Thoracic aorta (tissue), 2 donors: ENCODE measurements around the gene PTPRN2. TPM values are rescaled to one million over a fixed set of nuclear protein-coding genes. Genes with fewer than 3 reads are reported as not detected.

Experiments used
- ATAC-seq: fragments of 150-250 bp; one replicate; pipeline ENCODE4 v1.8.0; 2017; ENCODE audit warnings: low read depth; ENCODE audit not compliant: insufficient number of reproducible peaks, low FRiP score
- DNase-seq: peaks from one replicate; pipeline ENCODE4 v3.0.0-alpha.2; 2020; ENCODE audit warnings: low spot score
- H3K27ac ChIP-seq, 2 donors: fragments of 200-600 bp; sonication (generic); 1 replicate in 1 of 2; 2 replicates in 1 of 2; pipeline ENCODE4 v1.5.1; 2016; ENCODE audit warnings: mild to moderate bottlenecking in 2 of 2, moderate library complexity in 2 of 2
- H3K27me3 ChIP-seq: fragments of 200-600 bp; sonication (generic); replicated peaks from 2 replicates; pipeline ENCODE4 v1.6.0; 2016; ENCODE audit warnings: mild to moderate bottlenecking; ENCODE audit not compliant: insufficient read depth
- H3K36me3 ChIP-seq: fragments of 200-600 bp; sonication (generic); one replicate; pipeline ENCODE4 v1.5.1; 2016
- H3K4me1 ChIP-seq, 2 donors: fragments of 200-600 bp; sonication (generic); 1 replicate in 1 of 2; 2 replicates in 1 of 2; pipeline versions ENCODE4 v1.5.1 to v1.6.0; 2016; ENCODE audit warnings: low read depth in 2 of 2, mild to moderate bottlenecking in 1 of 2; ENCODE audit not compliant: control insufficient read depth in 1 of 2
- H3K4me3 ChIP-seq: fragments of 200-600 bp; sonication (generic); 2 replicates; pipeline ENCODE4 v1.5.1; 2016; ENCODE audit warnings: mild to moderate bottlenecking
- H3K9me3 ChIP-seq: fragments of 200-600 bp; sonication (generic); 2 replicates; pipeline ENCODE4 v1.5.1; 2016
- CTCF ChIP-seq: fragments of 200-600 bp; sonication (generic); IDR thresholded peaks from one replicate; pipeline ENCODE4 v1.5.1; 2019; ENCODE audit warnings: antibody characterized with exemption
- total RNA-seq, 2 donors: library from RNA; depleted of rRNA; stranded (reverse); fragments of >200 nt; gene quantifications; one replicate each; pipeline versions ENCODE4 v1.1.0 to v1.2.3, GENCODE V29; 2016

PTPRN2 gene
- total RNA-seq, 2 donors from 2014 or later: 2.2 to 3.1 TPM

DNA sequence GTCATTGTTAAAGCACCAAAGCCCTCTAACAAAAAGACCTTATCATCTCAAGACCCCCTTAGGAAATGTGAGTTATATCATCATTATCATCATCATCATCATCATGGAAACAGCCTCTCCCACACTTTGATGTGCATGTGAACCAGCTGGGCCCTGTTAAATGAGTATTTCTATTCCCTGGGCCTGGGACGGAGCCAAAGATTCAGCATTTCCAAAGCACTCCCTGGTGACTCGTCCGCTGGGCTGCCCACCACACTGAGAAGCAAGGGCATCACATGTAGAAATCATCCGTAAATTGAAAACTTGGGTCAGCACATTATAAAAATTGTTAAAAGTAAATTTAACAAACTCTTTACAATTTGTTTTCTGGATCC lies 88.6 kb downstream of the PTPRN2 start:
- no peaks in the 10 kb centered on the region for H3K9me3 ChIP-seq
- H3K36me3 ChIP-seq: no peaks in the 10 kb centered on the region
- no peaks in the 10 kb centered on the region for H3K27me3 ChIP-seq
- H3K4me1 ChIP-seq: no peaks in the 10 kb centered on the region
- H3K4me3 ChIP-seq: no peak overlapping the region
- DNase-seq: no peak
- no peak overlapping the region for H3K27ac ChIP-seq
- no peak for TF ChIP-seq CTCF
- ATAC-seq: no peak

DNA sequence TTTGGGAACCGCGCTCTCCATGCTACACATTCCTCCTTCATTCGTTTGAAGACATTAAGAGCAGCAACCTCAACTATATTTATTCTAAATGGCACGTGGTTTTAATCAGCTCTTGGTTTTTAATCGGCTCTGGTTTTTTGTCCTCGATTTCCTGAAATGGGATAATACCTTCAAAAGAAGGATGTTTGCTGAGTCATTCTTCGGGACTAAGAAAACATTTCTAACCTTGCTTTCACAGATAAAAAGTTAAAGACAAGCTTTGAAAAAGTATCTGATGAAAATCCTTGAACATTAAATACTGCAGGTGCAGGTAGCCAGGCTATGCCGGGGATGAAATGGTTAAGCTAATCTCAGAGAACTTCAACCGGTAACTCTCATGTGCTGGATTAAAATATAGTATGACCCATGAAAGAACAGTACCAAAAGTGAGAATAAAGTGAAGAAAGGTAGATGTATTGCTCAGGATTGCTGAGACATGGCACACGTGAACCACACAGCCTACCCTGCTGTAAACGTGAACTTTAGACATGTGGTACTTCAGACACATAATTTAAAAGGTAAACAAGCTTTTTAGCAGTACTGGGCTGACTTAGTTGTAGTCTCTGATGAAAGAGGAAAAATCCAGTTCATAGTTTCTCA lies 89.1 kb downstream of the PTPRN2 start:
- H3K4me1 ChIP-seq: no peaks in the 10 kb centered on the region
- ATAC-seq (no peak), DNase-seq (no peak)
- H3K36me3 ChIP-seq: no peaks in the 10 kb centered on the region
- no peak overlapping the region for H3K27ac ChIP-seq
- TF ChIP-seq CTCF: no peak
- no peaks in the 10 kb centered on the region for H3K27me3 ChIP-seq
- no peaks in the 10 kb centered on the region for H3K9me3 ChIP-seq
- H3K4me3 ChIP-seq: no peak overlapping the region

DNA sequence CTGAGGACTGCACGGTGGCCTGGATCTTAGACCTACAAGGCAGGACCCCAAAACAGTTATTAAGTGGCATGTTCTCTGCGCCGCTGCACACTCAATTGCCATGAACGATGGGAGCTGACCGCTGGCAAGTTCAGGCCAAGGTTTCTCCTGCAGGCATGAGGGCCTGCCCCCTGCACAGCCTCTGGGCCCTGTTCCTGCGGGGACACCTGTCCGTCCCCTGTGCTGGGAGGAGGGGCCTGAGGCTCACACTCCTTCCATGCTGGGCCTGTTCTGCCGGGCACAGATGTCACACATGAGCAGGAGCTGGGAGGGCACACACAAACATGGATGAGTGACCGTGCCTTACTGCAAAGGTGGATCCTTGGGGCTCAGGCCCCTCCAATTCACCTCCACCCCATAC lies 90.0 kb downstream of the PTPRN2 start:
- Histone ChIP-seq H3K27me3 (no peaks in the 10 kb centered on the region), H3K36me3 (no peaks in the 10 kb centered on the region), H3K9me3 (no peaks in the 10 kb centered on the region), H3K4me1 (no peaks in the 10 kb centered on the region), H3K4me3 (no peak overlapping the region), H3K27ac (no peak overlapping the region)
- no peak for TF ChIP-seq CTCF
- ATAC-seq (no peak), DNase-seq (no peak)

DNA sequence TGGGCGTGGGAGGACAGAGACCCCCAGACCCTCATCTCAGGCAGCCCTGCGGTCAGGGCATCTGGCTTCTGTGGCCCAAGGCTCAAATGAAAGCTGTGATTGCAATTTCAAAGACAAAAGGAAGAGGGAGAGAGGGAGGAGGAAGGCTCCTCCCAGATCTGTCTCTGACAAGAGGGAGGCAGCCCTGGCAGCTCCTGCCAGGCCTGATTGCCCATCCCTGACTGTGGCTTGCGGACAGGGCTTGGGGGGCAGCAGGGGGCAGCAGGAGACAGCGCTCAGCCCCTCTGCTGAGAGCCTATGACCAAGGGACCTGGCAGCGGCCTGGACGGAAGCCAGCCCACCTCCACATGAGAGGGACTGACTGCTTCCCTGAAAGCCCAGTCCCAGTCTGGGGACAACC lies 91.8 kb downstream of the PTPRN2 start:
- ATAC-seq: no peak
- H3K4me3 ChIP-seq: no peak overlapping the region

GRCh38 chr7:158495216-158495615 lies 92.4 kb downstream of the PTPRN2 start:
- TF ChIP-seq CTCF: no peak
- H3K27me3 ChIP-seq: no peaks in the 10 kb centered on the region
- ATAC-seq (no peak), DNase-seq (no peak)
- H3K4me1 ChIP-seq: no peaks in the 10 kb centered on the region
- no peak overlapping the region for H3K27ac ChIP-seq
- no peaks in the 10 kb centered on the region for H3K36me3 ChIP-seq
- no peak overlapping the region for H3K4me3 ChIP-seq
- no peaks in the 10 kb centered on the region for H3K9me3 ChIP-seq

More for the DNA sequence above, 91.8 kb downstream of the PTPRN2 start:
- Histone ChIP-seq H3K27me3 (no peaks in the 10 kb centered on the region), H3K36me3 (no peaks in the 10 kb centered on the region), H3K9me3 (no peaks in the 10 kb centered on the region), H3K4me1 (no peaks in the 10 kb centered on the region), H3K27ac (no peak overlapping the region)
- no peak for DNase-seq
- TF ChIP-seq CTCF: no peak
